ENCODE data around the gene RNLS.

GRCh38 chr10:88491314-88491713 lies 91.8 kb downstream of the RNLS start:
- no peak for TF ChIP-seq REPIN1 (tag by site-specific recombination; IDR thresholded peaks at IDR 0.05; ENCODE audit: low read depth)
- no peak for TF ChIP-seq ZNF404 (tag by site-specific recombination; IDR thresholded peaks at IDR 0.05)
- TF ChIP-seq CTCF (tag by site-specific recombination; IDR thresholded peaks at IDR 0.05): no peak
- TF ChIP-seq REST (tag by site-specific recombination; IDR thresholded peaks at IDR 0.05): no peak
- TF ChIP-seq ZBTB11 (tag by site-specific recombination; conservative IDR thresholded peaks at IDR 0.05; ENCODE audit: low read depth): no peak
